ENCODE data around the gene RPS19.
A peak's percentile ranks its signal among the peaks of the same experiment; 100 is the strongest.
"Not testable (repeated sequence)": the region's sequence is repeated elsewhere in the genome, so short reads cannot be mapped to it uniquely, and the experiment has no call there.

Gene RPS19

DNA sequence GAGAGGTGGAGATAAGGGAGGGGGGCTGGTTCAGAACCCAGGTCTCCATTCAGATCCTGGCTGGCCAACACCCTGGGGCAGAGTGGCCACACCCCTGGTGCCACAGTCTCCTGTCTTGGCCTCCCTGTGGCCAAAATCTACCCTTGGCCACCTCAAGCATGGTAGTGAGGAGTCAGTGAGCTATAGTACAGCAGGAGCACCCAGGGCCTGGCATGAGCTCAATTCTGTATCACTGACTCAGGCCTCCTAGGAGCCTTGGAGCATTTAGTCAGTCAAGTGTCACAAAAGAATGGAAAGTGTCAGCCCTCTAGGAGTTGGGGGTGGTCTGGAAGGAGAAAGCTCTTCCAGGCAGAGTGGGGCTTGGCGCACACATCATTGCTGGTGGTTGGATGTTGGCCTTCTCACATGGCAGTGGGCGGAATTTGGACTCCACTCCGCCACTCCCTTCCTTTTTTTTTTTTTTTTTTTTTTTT is 10.4 kb downstream of the RPS19 start:
- Histone ChIP-seq H3K9ac (ENCODE audit: low read length) (no peak overlapping the region), H3K27me3 (replicated peaks; ENCODE audit: control insufficient read depth, insufficient read depth, low read length) (no peaks in the 10 kb centered on the region), H3K9me3 (ENCODE audit: control insufficient read depth, low read length) (no peaks in the 10 kb centered on the region), H3K4me1 (ENCODE audit: control insufficient read depth, insufficient read depth, low read length) (peaks cover 33% of the 10 kb centered on the region), H3K4me3 (ENCODE audit: low read length) (no peak overlapping the region), H3K36me3 (ENCODE audit: control insufficient read depth, insufficient read depth, low read length, severe bottlenecking) (peaks cover 61% of the 10 kb centered on the region)
- peak; percentile 19 for DNase-seq (ENCODE audit: low read depth)

DNA sequence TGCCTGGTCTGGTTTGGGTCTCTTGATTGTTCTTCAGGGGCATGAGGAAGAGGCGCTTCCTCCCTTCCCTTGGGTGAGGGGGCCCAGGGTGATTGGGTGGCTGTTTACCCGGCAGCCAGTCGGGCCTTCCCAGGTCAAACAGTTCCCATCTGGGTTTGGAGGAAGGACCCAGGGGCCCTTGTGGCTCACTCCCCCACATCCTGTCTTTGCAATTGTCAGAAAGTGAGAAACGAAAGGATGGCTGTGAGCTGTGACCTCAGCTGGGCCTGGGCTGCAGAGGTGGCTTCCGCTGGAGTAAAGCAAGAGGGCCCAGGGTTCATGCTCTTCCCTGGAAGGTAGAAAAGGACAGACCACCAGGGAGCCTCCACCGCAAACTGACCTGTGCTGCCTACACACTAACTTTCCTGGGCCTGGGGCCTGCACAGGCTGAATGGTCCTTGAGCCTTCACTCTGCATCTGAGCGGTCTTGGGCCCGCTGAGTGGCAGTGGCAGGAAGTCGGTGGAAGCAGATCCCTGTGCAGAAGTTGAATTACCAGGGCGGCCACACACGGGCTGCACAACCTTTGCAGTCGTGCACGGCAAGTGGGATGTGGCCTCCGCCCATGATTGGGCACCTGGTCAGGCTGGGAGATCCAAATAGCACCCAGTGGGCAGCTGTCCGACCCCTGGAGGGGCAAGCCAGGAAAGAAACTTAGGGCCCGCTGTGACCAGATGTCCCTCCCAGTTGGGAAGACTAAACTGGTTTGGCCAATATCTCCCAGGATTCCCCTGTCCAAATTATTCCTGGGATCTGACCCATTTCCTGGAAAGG is 11.7 kb downstream of the RPS19 start:
- Histone ChIP-seq H3K4me1 (ENCODE audit: control insufficient read depth, insufficient read depth, low read length) (peaks cover 32% of the 10 kb centered on the region), H3K9ac (ENCODE audit: low read length) (no peak overlapping the region), H3K27me3 (replicated peaks; ENCODE audit: control insufficient read depth, insufficient read depth, low read length) (no peaks in the 10 kb centered on the region), H3K36me3 (ENCODE audit: control insufficient read depth, insufficient read depth, low read length, severe bottlenecking) (peaks cover 53% of the 10 kb centered on the region), H3K9me3 (ENCODE audit: control insufficient read depth, low read length) (no peaks in the 10 kb centered on the region), H3K4me3 (ENCODE audit: low read length) (no peak overlapping the region)
- DNase-seq (ENCODE audit: low read depth), result no peak

DNA sequence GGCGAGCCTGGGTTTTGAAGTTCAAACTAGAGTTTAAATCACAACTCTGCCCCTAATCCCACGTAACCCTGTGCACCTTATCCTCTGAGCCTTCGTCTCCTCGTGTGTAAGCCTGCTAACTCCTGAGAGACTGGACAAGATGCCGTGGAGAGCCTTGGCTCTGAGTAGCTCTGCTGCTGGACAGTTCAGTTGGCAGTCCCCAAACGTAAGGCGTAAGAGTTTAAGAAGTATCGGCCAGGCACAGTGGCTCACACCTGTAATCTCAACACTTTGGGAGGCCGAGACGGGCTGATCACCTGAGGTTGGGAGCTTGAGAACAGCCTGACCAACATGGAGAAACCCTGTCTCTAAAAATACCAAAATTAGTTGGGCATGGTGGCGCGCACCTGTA is 12.3 kb downstream of the RPS19 start:
- Histone ChIP-seq H3K36me3 (ENCODE audit: control insufficient read depth, insufficient read depth, low read length, severe bottlenecking) (peaks cover 47% of the 10 kb centered on the region), H3K9ac (ENCODE audit: low read length) (no peak overlapping the region), H3K4me3 (ENCODE audit: low read length) (no peak overlapping the region), H3K27me3 (replicated peaks; ENCODE audit: control insufficient read depth, insufficient read depth, low read length) (no peaks in the 10 kb centered on the region), H3K4me1 (ENCODE audit: control insufficient read depth, insufficient read depth, low read length) (peaks cover 29% of the 10 kb centered on the region), H3K9me3 (ENCODE audit: control insufficient read depth, low read length) (no peaks in the 10 kb centered on the region)
- no peak for DNase-seq (ENCODE audit: low read depth)

DNA sequence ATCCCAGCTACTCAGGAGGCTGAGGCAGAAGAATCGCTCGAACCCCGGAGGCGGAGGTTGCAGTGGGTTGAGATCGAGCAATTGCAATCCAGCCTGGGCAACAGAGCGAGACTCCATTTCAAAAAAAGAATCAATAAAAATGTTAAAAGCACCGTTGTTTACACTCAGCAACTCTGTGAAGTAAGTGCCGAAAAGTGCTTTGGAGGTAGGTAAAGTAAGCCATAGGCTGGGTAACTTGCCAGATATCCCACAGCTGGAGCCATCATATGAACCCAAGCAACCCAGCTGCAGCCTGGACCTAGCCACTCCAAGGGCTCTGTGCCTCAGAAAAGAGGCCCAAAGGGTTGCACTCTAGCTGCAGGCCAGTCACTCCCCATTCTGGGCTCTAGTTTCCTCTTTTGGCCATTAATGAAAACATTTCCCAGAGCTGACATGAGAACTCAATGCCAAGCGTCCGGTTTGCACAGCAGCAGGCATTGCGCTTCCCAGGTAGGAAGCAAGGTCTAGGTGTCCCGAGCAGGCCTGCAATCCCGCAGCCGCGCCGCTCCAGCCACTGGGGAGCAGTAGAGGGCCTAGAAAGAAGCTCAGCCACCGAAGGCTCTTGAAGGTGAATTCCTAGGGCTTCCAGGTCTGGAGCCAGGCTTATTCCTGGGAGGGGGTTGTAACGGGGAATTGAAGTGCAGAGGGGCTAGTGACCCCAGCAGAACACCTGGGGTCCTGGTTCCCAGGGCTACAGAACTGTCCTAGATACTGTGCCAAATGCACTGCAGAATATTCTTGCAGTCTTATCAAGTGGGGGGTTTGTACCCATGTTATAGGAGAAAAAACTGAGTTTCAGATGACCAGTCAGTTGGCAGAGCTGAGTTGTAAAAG is 13.0 kb downstream of the RPS19 start:
- peaks cover 25% of the 10 kb centered on the region for H3K4me1 ChIP-seq (ENCODE audit: control insufficient read depth, insufficient read depth, low read length)
- DNase-seq (ENCODE audit: low read depth), result peak; percentile 58
- no peak overlapping the region for H3K9ac ChIP-seq (ENCODE audit: low read length)

DNA sequence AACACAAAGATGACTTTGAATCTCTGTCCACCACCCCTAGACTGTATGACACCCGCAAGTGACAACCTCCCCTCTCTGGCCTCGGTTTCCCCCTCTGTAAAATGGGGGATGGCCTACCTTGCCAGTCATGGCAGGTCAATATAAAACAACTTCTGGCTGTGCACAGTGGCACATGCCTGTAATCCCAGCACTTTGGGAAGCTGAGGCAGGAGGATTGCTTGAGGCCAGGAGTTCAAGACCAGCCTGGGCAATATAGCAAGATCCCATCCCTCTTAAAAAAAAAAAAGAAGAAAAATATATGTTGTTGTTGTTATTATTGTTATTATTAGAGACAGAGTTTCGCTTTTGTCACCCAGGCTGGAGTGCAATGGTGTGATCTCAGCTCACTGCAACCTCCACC is 15.9 kb downstream of the RPS19 start:
- not testable (repeated sequence) for H3K9ac ChIP-seq (ENCODE audit: low read length); H3K9me3 ChIP-seq (ENCODE audit: control insufficient read depth, low read length)

More for the DNA sequence above, 13.0 kb downstream of the RPS19 start:
- Histone ChIP-seq H3K4me3 (ENCODE audit: low read length) (no peak overlapping the region), H3K36me3 (ENCODE audit: control insufficient read depth, insufficient read depth, low read length, severe bottlenecking) (peaks cover 40% of the 10 kb centered on the region), H3K27me3 (replicated peaks; ENCODE audit: control insufficient read depth, insufficient read depth, low read length) (no peaks in the 10 kb centered on the region), H3K9me3 (ENCODE audit: control insufficient read depth, low read length) (no peaks in the 10 kb centered on the region)

DNA sequence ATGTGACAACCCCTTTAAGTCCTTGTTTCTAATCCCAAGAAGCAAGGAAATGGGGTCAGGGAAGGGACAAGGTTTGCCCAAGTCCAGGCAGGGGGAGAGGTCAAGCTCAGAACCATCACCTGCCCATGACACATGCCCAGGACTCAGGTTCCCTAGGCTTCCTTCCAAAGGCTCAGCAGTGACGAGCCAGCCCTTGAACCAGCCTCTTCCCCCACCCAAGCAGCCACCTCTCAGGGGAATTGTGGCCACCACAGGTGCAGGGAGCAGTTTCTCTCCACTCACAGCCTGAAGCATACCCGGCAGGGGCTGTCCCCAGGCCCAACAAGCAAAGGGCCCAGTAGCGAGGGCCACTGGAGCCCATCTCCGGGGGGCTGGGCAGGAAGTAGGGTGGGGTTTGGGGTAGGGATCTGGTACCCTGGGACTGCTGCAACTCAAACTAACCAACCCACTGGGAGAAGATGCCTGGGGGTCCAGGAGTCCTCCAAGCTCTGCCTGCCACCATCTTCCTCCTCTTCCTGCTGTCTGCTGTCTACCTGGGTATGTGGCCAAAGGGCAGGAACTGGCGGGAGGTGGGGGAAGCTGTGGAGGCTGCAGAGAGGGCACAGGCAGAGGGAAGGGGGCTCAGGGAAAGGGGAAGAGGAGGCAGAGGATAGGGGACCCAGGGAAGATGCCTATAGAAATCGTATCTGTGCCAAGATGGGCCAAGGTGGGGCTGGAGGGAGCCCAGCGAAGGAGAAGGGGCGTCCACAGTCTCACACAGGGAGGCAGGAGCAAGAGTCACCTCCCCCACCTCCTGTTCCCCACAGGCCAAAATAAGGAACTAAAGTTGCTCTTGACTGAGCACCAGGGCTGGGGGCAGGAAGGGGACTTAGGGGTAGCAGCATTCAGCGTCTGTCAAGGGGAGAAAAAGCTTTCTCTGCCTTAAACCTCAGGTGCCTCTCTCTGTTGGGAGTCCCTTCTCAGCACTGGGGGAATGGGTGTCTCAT is 17.1 kb downstream of the RPS19 start, which contains the start of gene CD79A:
TSS of gene CD79A (plus strand) at position 433 of the 986 bp plus-strand sequence. CDS start at position 459, 26 bp downstream.
- Histone ChIP-seq H3K9me3 (ENCODE audit: control insufficient read depth, low read length) (no peaks in the 10 kb centered on the region), H3K4me3 (ENCODE audit: low read length) (no peak within 1 kb of the TSS), H3K9ac (ENCODE audit: low read length) (no peak within 1 kb of the TSS), H3K36me3 (ENCODE audit: control insufficient read depth, insufficient read depth, low read length, severe bottlenecking) (peaks cover under 1% of the 10 kb centered on the region), H3K27me3 (replicated peaks; ENCODE audit: control insufficient read depth, insufficient read depth, low read length) (no peaks in the 10 kb centered on the region), H3K4me1 (ENCODE audit: control insufficient read depth, insufficient read depth, low read length) (no peaks in the 10 kb centered on the region)
- DNase-seq (ENCODE audit: low read depth), result no peak

More for the DNA sequence above, 15.9 kb downstream of the RPS19 start:
- not testable (repeated sequence) for H3K27me3 ChIP-seq (replicated peaks; ENCODE audit: control insufficient read depth, insufficient read depth, low read length); H3K4me1 ChIP-seq (ENCODE audit: control insufficient read depth, insufficient read depth, low read length); DNase-seq (ENCODE audit: low read depth); H3K4me3 ChIP-seq (ENCODE audit: low read length)
- peaks cover 12% of the 10 kb centered on the region for H3K36me3 ChIP-seq (ENCODE audit: control insufficient read depth, insufficient read depth, low read length, severe bottlenecking)

DNA sequence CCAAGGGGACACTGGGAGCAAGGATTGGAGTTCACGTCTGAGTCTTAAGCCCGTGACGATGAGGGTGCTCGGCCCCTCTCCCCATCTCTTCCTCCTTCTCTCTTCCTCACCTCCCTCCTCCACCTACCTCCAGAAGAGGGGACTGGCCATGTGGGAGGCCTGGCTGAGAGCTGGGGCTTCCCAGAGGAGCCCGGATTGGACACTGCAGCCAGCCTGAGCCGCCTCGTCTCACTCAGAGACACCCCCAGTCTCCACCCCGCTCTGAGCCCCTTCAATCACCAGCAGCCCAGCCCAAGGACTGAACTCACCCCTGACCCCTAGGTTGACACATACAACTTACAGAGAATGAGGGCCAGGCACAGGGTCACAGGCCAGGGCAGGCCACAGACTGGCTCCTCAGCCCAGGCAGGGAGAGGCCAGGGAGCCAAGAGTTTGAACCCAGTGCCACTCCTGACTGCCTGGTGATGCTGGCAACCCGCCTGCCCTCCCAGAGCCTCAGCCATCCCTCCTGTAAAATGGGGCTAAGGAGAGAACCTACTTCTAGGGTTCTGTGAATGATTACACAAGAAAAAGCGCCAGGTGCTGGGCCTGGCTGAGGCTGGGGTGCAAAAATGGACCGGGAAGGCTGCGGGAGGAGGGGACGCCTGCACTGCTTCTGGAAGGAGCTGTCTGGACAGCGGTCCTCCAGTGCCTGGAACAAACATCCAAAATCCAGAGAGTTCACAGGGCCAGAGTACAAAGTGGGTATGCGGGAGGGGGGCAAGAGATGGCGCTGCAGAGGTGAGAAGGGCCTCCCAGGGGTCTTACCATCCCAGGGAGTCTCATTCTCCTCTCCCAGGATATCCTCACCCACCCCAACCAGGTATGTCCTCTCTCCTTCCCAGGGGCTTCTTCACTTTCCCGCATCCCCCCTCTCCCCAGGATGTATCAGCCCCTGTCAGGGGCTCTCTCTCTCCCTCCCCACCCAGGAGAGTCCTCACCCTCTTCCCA is 18.2 kb downstream of the RPS19 start:
- H3K4me3 ChIP-seq (ENCODE audit: low read length), result no peak overlapping the region
- no peak overlapping the region for H3K9ac ChIP-seq (ENCODE audit: low read length)
- no peaks in the 10 kb centered on the region for H3K27me3 ChIP-seq (replicated peaks; ENCODE audit: control insufficient read depth, insufficient read depth, low read length)
- no peaks in the 10 kb centered on the region for H3K9me3 ChIP-seq (ENCODE audit: control insufficient read depth, low read length)
- DNase-seq (ENCODE audit: low read depth), result no peak
- peaks cover 4% of the 10 kb centered on the region for H3K4me1 ChIP-seq (ENCODE audit: control insufficient read depth, insufficient read depth, low read length)
- no peaks in the 10 kb centered on the region for H3K36me3 ChIP-seq (ENCODE audit: control insufficient read depth, insufficient read depth, low read length, severe bottlenecking)

DNA sequence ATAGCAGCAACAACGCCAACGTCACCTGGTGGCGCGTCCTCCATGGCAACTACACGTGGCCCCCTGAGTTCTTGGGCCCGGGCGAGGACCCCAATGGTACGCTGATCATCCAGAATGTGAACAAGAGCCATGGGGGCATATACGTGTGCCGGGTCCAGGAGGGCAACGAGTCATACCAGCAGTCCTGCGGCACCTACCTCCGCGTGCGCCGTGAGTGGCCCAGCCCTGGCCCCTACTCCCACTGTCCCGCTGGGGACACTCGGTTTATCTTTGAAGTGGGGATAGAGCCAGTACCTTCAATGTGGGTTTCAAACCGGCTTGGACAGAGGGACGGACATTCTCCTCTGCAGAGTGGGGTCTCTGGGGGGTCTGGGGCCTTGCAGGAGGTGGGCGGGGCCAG is 19.0 kb downstream of the RPS19 start:
- Histone ChIP-seq H3K9ac (ENCODE audit: low read length) (no peak overlapping the region), H3K4me1 (ENCODE audit: control insufficient read depth, insufficient read depth, low read length) (peaks cover 8% of the 10 kb centered on the region), H3K36me3 (ENCODE audit: control insufficient read depth, insufficient read depth, low read length, severe bottlenecking) (no peaks in the 10 kb centered on the region), H3K9me3 (ENCODE audit: control insufficient read depth, low read length) (no peaks in the 10 kb centered on the region), H3K27me3 (replicated peaks; ENCODE audit: control insufficient read depth, insufficient read depth, low read length) (no peaks in the 10 kb centered on the region), H3K4me3 (ENCODE audit: low read length) (no peak overlapping the region)
- no peak for DNase-seq (ENCODE audit: low read depth)

DNA sequence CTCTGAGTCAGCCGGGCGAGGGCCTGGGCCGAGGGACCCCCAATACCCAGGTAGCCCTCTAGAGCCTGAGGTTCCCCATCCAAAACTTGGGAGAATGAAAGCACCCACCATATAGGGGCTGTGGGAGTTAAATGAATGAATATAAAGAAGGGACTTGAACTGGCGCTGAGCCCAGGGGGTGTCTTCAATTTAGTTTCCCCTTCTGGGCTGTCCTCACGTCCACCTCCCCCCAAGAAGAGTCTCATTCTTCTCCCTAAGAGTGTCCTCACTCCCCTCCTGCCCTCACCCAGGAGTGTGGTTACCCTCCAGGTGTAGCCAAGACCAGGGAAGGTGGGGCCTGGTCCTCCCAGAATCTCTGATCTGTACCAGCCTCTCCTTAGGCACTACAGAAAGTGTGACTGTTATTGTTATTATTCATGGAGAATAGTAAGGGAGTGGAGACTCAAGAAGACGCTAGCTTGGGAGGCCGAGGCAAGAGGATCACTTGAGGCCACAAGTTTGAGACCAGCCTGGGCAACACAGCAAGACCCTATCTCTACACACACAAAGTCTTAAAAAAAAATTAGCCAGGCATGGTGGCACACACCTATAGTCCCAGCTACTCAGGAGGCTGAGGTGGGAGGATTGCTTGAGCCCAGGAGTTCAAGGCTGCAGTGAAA is 19.7 kb downstream of the RPS19 start:
- H3K36me3 ChIP-seq (ENCODE audit: control insufficient read depth, insufficient read depth, low read length, severe bottlenecking), result no peaks in the 10 kb centered on the region
- no peak overlapping the region for H3K9ac ChIP-seq (ENCODE audit: low read length)
- H3K4me3 ChIP-seq (ENCODE audit: low read length), result no peak overlapping the region
- H3K9me3 ChIP-seq (ENCODE audit: control insufficient read depth, low read length), result no peaks in the 10 kb centered on the region
- DNase-seq (ENCODE audit: low read depth), result no peak
- no peaks in the 10 kb centered on the region for H3K27me3 ChIP-seq (replicated peaks; ENCODE audit: control insufficient read depth, insufficient read depth, low read length)
- peaks cover 13% of the 10 kb centered on the region for H3K4me1 ChIP-seq (ENCODE audit: control insufficient read depth, insufficient read depth, low read length)

All from adipocyte (in vitro differentiated cells).